Tibial nerve (tissue), 4 donors: Measurements from ENCODE around the gene LTBR. TPM values are rescaled to one million over a fixed set of nuclear protein-coding genes. Genes with fewer than 3 reads are reported as not detected.

Experiments used
- DNase-seq, 2 donors: peaks; one replicate each; pipeline ENCODE4 v3.0.0-alpha.2; 2019; ENCODE audit warnings: low spot score in 2 of 2
- H3K27ac ChIP-seq, 4 donors: fragments of 200-600 bp; sonication (generic) in 3 of 4; one replicate each; pipeline ENCODE4 v1.5.1; 2017 to 2019; ENCODE audit warnings: mild to moderate bottlenecking in 1 of 4
- H3K27me3 ChIP-seq, 2 donors: fragments of 200-600 bp; sonication (generic) in 1 of 2; one replicate each; pipeline versions ENCODE4 v1.5.1 to v1.6.0; 2017 to 2019
- H3K36me3 ChIP-seq, 3 donors: fragments of 200-600 bp; sonication (generic); one replicate each; pipeline ENCODE4 v1.5.1; 2018 to 2019
- H3K4me1 ChIP-seq, 4 donors: fragments of 200-600 bp; sonication (generic) in 3 of 4; one replicate each; pipeline ENCODE4 v1.5.1; 2017 to 2019
- H3K4me3 ChIP-seq, 4 donors: fragments of 200-600 bp; sonication (generic) in 3 of 4; one replicate each; pipeline ENCODE4 v1.5.1; 2017 to 2019; ENCODE audit warnings: mild to moderate bottlenecking in 1 of 4, moderate library complexity in 1 of 4
- H3K9me3 ChIP-seq, 4 donors: fragments of 200-600 bp; sonication (generic) in 3 of 4; one replicate each; pipeline ENCODE4 v1.5.1; 2017 to 2019
- EP300 ChIP-seq, 2 donors: sonication (generic); formaldehyde crosslinking; IDR thresholded peaks; one replicate each; pipeline ENCODE4 v1.6.1; 2017; ENCODE audit warnings: antibody characterized with exemption in 2 of 2, mild to moderate bottlenecking in 1 of 2
- POLR2A ChIP-seq, 2 donors: fragments of 450-650 bp; IDR thresholded peaks; one replicate each; pipeline ENCODE4 v1.6.1; 2017; ENCODE audit warnings: antibody characterized with exemption in 2 of 2, mild to moderate bottlenecking in 2 of 2, moderate library complexity in 2 of 2
- WGBS, 2 donors: methylation state at CpG; one replicate each; pipeline ENCODE4 v1.1.5; 2018; 5-methylcytosine and 5-hydroxymethylcytosine counted together
- total RNA-seq, 4 donors: library from RNA; depleted of rRNA; stranded (reverse); fragments of >200 nt; gene quantifications; one replicate each; pipeline ENCODE4 v1.1.0, GENCODE V29; 2016
- TF ChIP-seq, protein P1 (sequence below), 5 experiments: fragments of 200-600 bp in 3 of 5; fragments of 450-650 bp in 2 of 5; sonication (generic) in 3 of 5; IDR thresholded peaks; one replicate each; pipeline ENCODE4 v1.5.1; 2016 to 2019; ENCODE audit warnings: antibody characterized with exemption in 5 of 5, mild to moderate bottlenecking in 3 of 5, moderate library complexity in 2 of 5

LTBR gene
- total RNA-seq, 4 donors from 2014 or later, result 119 to 234 (median 151) TPM

- H3K27ac ChIP-seq, result no peak overlapping the region
- H3K4me1 ChIP-seq, result peaks cover 0 to 19% (median 5%) of the 10 kb centered on the region in 4 donors
- no peaks in the 10 kb centered on the region for H3K9me3 ChIP-seq
- no peaks in the 10 kb centered on the region for H3K27me3 ChIP-seq
- H3K36me3 ChIP-seq, result no peaks in the 10 kb centered on the region
- no peak for DNase-seq
- H3K4me3 ChIP-seq, result no peak overlapping the region
- WGBS, 2 donors, result 86 to 89% methylated on average over 5 of the region's 5 CpGs
- TF ChIP-seq, protein P1, sequence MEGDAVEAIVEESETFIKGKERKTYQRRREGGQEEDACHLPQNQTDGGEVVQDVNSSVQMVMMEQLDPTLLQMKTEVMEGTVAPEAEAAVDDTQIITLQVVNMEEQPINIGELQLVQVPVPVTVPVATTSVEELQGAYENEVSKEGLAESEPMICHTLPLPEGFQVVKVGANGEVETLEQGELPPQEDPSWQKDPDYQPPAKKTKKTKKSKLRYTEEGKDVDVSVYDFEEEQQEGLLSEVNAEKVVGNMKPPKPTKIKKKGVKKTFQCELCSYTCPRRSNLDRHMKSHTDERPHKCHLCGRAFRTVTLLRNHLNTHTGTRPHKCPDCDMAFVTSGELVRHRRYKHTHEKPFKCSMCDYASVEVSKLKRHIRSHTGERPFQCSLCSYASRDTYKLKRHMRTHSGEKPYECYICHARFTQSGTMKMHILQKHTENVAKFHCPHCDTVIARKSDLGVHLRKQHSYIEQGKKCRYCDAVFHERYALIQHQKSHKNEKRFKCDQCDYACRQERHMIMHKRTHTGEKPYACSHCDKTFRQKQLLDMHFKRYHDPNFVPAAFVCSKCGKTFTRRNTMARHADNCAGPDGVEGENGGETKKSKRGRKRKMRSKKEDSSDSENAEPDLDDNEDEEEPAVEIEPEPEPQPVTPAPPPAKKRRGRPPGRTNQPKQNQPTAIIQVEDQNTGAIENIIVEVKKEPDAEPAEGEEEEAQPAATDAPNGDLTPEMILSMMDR (IDR thresholded peaks at IDR 0.05), result no peak
- TF ChIP-seq POLR2A (IDR thresholded peaks at IDR 0.05) (no peak), EP300 (IDR thresholded peaks at IDR 0.05) (no peak)
Observed at GRCh38 chr12:6432991-6433390, 49.0 kb downstream of the LTBR start.

DNA sequence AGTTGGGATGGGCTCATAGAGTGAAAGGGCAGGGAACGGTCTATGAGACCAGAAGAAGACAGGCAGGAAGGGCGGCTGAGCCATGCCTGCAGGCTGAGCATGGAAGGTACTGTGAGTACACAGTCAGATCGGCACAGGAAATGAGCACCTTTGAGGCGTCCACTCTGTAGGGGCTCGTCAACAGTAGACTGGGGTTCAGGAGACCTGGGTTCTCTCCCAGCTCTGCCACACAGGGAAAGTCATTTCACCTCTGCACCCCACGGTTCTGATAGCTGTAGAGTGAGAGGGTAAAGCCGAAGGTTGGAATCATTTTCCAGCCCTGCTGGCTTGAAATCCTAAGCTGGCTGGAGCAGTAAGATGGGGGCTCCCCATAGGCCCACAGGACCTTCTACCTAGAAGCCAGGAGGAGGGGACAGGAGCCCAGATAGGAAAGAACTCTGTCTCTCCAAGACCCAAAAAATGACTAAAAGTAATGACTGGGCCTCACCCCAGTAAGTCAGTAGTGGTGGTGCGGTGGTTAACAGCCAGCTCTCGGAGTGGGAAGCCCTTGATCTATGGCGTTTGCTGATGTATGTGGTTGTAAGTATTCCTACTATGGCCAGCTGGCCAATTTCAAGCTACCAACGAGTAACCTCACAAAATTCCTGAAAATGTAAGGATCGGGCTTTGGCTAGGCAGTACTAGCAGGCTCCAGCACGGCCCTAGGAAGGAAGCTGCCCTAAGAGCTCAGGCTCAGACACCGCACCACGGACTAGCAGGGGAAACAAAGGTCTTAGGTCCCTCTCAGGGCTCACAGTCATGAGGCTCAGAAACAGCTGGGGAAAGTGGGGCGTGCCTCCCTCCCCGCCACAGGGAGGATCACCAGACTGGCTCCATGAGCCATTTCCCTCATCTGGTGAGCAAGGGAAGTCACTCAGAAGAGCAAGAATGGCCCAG, 50.5 kb downstream of the LTBR start:
- no peak for DNase-seq
- peaks cover 0 to 19% (median 5%) of the 10 kb centered on the region in 4 donors for H3K4me1 ChIP-seq
- TF ChIP-seq EP300 (IDR thresholded peaks at IDR 0.05), result no peak
- TF ChIP-seq, protein P1 (IDR thresholded peaks at IDR 0.05), result no peak

GRCh38 chr12:6435961-6436715, 52.2 kb downstream of the LTBR start:
- 85 to 88% methylated on average over 13 of the region's 13 CpGs for WGBS, 2 donors
- TF ChIP-seq POLR2A (IDR thresholded peaks at IDR 0.05), result no peak
- TF ChIP-seq, protein P1 (IDR thresholded peaks at IDR 0.05), result no peak
- DNase-seq, result no peak
- H3K4me1 ChIP-seq, result peaks cover 0 to 6% (median 2%) of the 10 kb centered on the region in 4 donors
- no peak overlapping the region for H3K27ac ChIP-seq
- peaks cover 0 to 20% (median 0%) of the 10 kb centered on the region in 3 donors for H3K36me3 ChIP-seq
- H3K9me3 ChIP-seq, result no peaks in the 10 kb centered on the region
- no peak overlapping the region for H3K4me3 ChIP-seq
- no peaks in the 10 kb centered on the region for H3K27me3 ChIP-seq

More for the DNA sequence above, 50.5 kb downstream of the LTBR start:
- Histone ChIP-seq H3K27ac (no peak overlapping the region), H3K36me3 (peaks cover 0 to 4% (median 0%) of the 10 kb centered on the region in 3 donors), H3K9me3 (no peaks in the 10 kb centered on the region), H3K27me3 (no peaks in the 10 kb centered on the region), H3K4me3 (no peak overlapping the region)
- WGBS, 2 donors, result 79 to 83% methylated on average over 13 to 17 of the region's 17 CpGs

DNA sequence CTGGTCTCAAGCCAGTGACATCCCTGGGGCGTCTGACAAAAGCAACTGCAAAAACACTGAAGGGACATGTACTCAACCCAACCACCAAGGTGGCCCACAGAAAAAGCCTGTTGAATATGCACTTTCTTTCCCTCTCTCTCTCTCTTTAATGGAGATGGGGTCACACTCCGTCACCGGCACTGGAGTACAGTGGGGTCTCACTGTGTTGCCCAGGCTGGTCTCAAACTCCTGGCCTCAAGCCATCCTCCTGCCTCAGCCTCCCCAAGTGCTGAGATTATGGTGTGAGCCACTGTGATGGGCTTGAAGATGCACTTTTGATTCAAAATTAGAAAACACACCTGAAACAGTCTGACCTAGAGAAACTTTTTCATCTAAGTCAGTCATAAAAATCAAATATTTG, 53.6 kb downstream of the LTBR start:
- Histone ChIP-seq H3K36me3 (peaks cover 0 to 31% (median 0%) of the 10 kb centered on the region in 3 donors), H3K4me3 (no peak overlapping the region), H3K27me3 (no peaks in the 10 kb centered on the region), H3K9me3 (no peaks in the 10 kb centered on the region), H3K27ac (no peak overlapping the region), H3K4me1 (no peaks in the 10 kb centered on the region)
- no peak for DNase-seq
- WGBS, 2 donors, result 86% methylated on average over 3 of the region's 3 CpGs
- TF ChIP-seq POLR2A (IDR thresholded peaks at IDR 0.05), result no peak
- TF ChIP-seq, protein P1 (IDR thresholded peaks at IDR 0.05), result no peak
- TF ChIP-seq EP300 (IDR thresholded peaks at IDR 0.05), result no peak

DNA sequence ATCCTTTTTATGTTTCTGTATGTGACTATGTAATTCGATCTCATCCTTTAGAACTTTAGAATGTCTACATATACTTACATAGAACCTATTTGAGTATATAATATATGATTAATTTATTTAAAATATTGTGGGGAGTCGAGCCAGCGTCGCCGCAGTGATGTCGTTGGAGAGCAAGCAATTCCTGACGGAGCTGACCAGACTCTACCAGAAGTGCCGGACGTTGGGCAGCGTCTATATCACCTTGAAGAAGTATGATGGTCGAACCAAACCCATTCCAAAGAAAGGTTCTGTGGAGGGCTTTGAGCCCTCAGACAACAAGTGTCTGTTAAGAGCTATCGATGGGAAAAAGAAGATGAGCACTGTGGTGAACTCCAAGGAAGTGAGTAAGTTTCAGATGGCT, 54.4 kb downstream of the LTBR start:
- Histone ChIP-seq H3K4me1 (no peaks in the 10 kb centered on the region), H3K4me3 (no peak overlapping the region), H3K9me3 (no peaks in the 10 kb centered on the region), H3K36me3 (peaks cover 0 to 39% (median 0%) of the 10 kb centered on the region in 3 donors), H3K27ac (no peak overlapping the region), H3K27me3 (no peaks in the 10 kb centered on the region)
- WGBS, 2 donors, result 87 to 91% methylated on average over 12 of the region's 12 CpGs
- no peak for DNase-seq
- TF ChIP-seq, protein P1 (IDR thresholded peaks at IDR 0.05), result no peak
- no peak for TF ChIP-seq POLR2A (IDR thresholded peaks at IDR 0.05)
